ENCODE data around the gene KIF5A. TPM values are rescaled to one million over a fixed set of nuclear protein-coding genes. Genes with fewer than 3 reads are reported as not detected.

The KIF5A gene
- total and polyA plus RNA-seq, 2 donors (not counting 3 experiments of a cell fraction or from before 2014, with no cell fraction given): 0.07 to 0.35 TPM

- no peak overlapping the region for H3K27ac ChIP-seq (ENCODE audit: insufficient read depth, low read depth, low read length)
- no TSS peak for BruUV-seq (replicated peaks)
- TF ChIP-seq FOS (IDR thresholded peaks at IDR 0.05; ENCODE audit: borderline replicate concordance, insufficient read depth, low read length): no peak
- H3K9me1 ChIP-seq (replicated peaks; ENCODE audit: control insufficient read depth, extremely low read depth, insufficient read depth, low read length): no peaks in the 10 kb centered on the region
- DNase-seq (ENCODE audit: low read depth, low spot score) (no peak), FAIRE-seq (no peak)
- no peaks in the 10 kb centered on the region for H3K9me3 ChIP-seq (replicated peaks; ENCODE audit: control insufficient read depth, insufficient read depth, low read length)
- H3K9ac ChIP-seq (replicated peaks; ENCODE audit: extremely low read depth, insufficient read depth, low read length): no peak overlapping the region
- CTCF ChIA-PET: interaction anchor here (0.6 to 7.2 kb wide), 9 partner anchors 11 to 164 kb away, joined by 3 to 109 read pairs (median 5); partner anchors contain the start of genes ARHGEF25, B4GALNT1 and GLI1
- no peak overlapping the region for H3K4me3 ChIP-seq (replicated peaks in 1 of 3; ENCODE audit: insufficient read depth in 1 of 3, low read depth in 1 of 3, low read length in 3 of 3)
- peaks cover 5% of the 10 kb centered on the region for H3K4me1 ChIP-seq (ENCODE audit: control insufficient read depth, extremely low read depth, insufficient read depth, low read length)
- no peak overlapping the region for H2AFZ ChIP-seq (ENCODE audit: low read depth, low read length)
- dilution Hi-C loops (cut with MboI; ENCODE audit: extremely low pct_ligation_motif_present, low sequenced_read_pairs): no loop called here
- no peaks in the 10 kb centered on the region for H3K79me2 ChIP-seq (ENCODE audit: control insufficient read depth, insufficient read depth, low read length)
- no peaks in the 10 kb centered on the region for H4K20me1 ChIP-seq (replicated peaks; ENCODE audit: control insufficient read depth, extremely low read depth, insufficient read depth, low read length)
- intact Hi-C loops (cut with micrococcal nuclease): no loop called here
- POLR2A ChIA-PET: no interaction called here
- no peak overlapping the region for H3K4me2 ChIP-seq (ENCODE audit: insufficient read depth, low read length)
- peaks cover 63 to 69% of the 10 kb centered on the region in 2 experiments for H3K27me3 ChIP-seq (ENCODE audit: control insufficient read depth in 2 of 2, insufficient read depth in 2 of 2, low read length in 2 of 2)
- no peaks in the 10 kb centered on the region for H3K36me3 ChIP-seq (ENCODE audit: control insufficient read depth in 2 of 2, extremely low read depth in 1 of 2, insufficient read depth in 2 of 2, low read length in 2 of 2)
Observed at GRCh38 chr12:57622293-57623245, 72.7 kb downstream of the KIF5A start.

GRCh38 chr12:57623385-57623784 is 73.5 kb downstream of the KIF5A start:
- H3K79me2 ChIP-seq (ENCODE audit: control insufficient read depth, insufficient read depth, low read length): no peaks in the 10 kb centered on the region
- no peaks in the 10 kb centered on the region for H4K20me1 ChIP-seq (replicated peaks; ENCODE audit: control insufficient read depth, extremely low read depth, insufficient read depth, low read length)
- no peaks in the 10 kb centered on the region for H3K36me3 ChIP-seq (ENCODE audit: control insufficient read depth in 2 of 2, extremely low read depth in 1 of 2, insufficient read depth in 2 of 2, low read length in 2 of 2)
- no peak for FAIRE-seq
- peaks cover 64 to 77% of the 10 kb centered on the region in 2 experiments for H3K27me3 ChIP-seq (ENCODE audit: control insufficient read depth in 2 of 2, insufficient read depth in 2 of 2, low read length in 2 of 2)
- no TSS peak for BruUV-seq (replicated peaks)
- peaks cover 5% of the 10 kb centered on the region for H3K4me1 ChIP-seq (ENCODE audit: control insufficient read depth, extremely low read depth, insufficient read depth, low read length)
- no peak overlapping the region for H3K4me2 ChIP-seq (ENCODE audit: insufficient read depth, low read length)
- dilution Hi-C loops (cut with MboI; ENCODE audit: extremely low pct_ligation_motif_present, low sequenced_read_pairs): no loop called here
- TF ChIP-seq FOS (IDR thresholded peaks at IDR 0.05; ENCODE audit: borderline replicate concordance, insufficient read depth, low read length): no peak
- no peak for TF ChIP-seq EZH2 (IDR thresholded peaks at IDR 0.05; ENCODE audit: borderline replicate concordance, low read depth, low read length, severe bottlenecking)
- TF ChIP-seq MYC (IDR thresholded peaks at IDR 0.05; ENCODE audit: low read depth, low read length): no peak
- no peak for TF ChIP-seq POLR2AphosphoS5 (IDR thresholded peaks at IDR 0.05; ENCODE audit: insufficient read depth, low read depth, low read length)
- no peak for TF ChIP-seq GATA2 (IDR thresholded peaks at IDR 0.05; ENCODE audit: insufficient read depth, insufficient read length, low read depth, low read length)
- TF ChIP-seq, protein P1, sequence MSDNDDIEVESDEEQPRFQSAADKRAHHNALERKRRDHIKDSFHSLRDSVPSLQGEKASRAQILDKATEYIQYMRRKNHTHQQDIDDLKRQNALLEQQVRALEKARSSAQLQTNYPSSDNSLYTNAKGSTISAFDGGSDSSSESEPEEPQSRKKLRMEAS (IDR thresholded peaks at IDR 0.05; ENCODE audit: insufficient read depth, insufficient read length): no peak
- TF ChIP-seq POLR2A (IDR thresholded peaks at IDR 0.05; ENCODE audit: low read depth, low read length): no peak
- no peak for TF ChIP-seq JUN (IDR thresholded peaks at IDR 0.05; ENCODE audit: borderline replicate concordance, insufficient read depth, insufficient read length, low read depth)
- TF ChIP-seq, protein P2, sequence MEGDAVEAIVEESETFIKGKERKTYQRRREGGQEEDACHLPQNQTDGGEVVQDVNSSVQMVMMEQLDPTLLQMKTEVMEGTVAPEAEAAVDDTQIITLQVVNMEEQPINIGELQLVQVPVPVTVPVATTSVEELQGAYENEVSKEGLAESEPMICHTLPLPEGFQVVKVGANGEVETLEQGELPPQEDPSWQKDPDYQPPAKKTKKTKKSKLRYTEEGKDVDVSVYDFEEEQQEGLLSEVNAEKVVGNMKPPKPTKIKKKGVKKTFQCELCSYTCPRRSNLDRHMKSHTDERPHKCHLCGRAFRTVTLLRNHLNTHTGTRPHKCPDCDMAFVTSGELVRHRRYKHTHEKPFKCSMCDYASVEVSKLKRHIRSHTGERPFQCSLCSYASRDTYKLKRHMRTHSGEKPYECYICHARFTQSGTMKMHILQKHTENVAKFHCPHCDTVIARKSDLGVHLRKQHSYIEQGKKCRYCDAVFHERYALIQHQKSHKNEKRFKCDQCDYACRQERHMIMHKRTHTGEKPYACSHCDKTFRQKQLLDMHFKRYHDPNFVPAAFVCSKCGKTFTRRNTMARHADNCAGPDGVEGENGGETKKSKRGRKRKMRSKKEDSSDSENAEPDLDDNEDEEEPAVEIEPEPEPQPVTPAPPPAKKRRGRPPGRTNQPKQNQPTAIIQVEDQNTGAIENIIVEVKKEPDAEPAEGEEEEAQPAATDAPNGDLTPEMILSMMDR (IDR thresholded peaks at IDR 0.05; ENCODE audit: extremely low read depth in 1 of 2, insufficient read depth in 1 of 2, low read depth in 1 of 2, low read length in 2 of 2): no peak
- no peak overlapping the region for H3K4me3 ChIP-seq (replicated peaks in 1 of 3; ENCODE audit: insufficient read depth in 1 of 3, low read depth in 1 of 3, low read length in 3 of 3)
- intact Hi-C loops (cut with micrococcal nuclease): no loop called here
- ChIA-PET CTCF (interaction anchor here (0.6 to 7.2 kb wide), 4 partner anchors 10 to 42 kb away, joined by 3 to 109 read pairs (median 8); partner anchors contain the start of genes ARHGEF25 and B4GALNT1), POLR2A (no interaction called here)
- DNase-seq (ENCODE audit: low read depth, low spot score): no peak
- H3K9ac ChIP-seq (replicated peaks; ENCODE audit: extremely low read depth, insufficient read depth, low read length): no peak overlapping the region
- H3K27ac ChIP-seq (ENCODE audit: insufficient read depth, low read depth, low read length): no peak overlapping the region
- no peaks in the 10 kb centered on the region for H3K9me1 ChIP-seq (replicated peaks; ENCODE audit: control insufficient read depth, extremely low read depth, insufficient read depth, low read length)
- no peaks in the 10 kb centered on the region for H3K9me3 ChIP-seq (replicated peaks; ENCODE audit: control insufficient read depth, insufficient read depth, low read length)
- no peak overlapping the region for H2AFZ ChIP-seq (ENCODE audit: low read depth, low read length)

Data from endothelial cell of umbilical vein (primary cell).